HepG2 (cell line): ENCODE data around the gene HIVEP2. TPM values are rescaled to one million over a fixed set of nuclear protein-coding genes. Genes with fewer than 3 reads are reported as not detected.

Source experiments
- CENPX ChIP-seq: sonication (generic); formaldehyde crosslinking; IDR thresholded peaks from 2 replicates; pipeline ENCODE4 v1.9.0; 2021; ENCODE audit warnings: mild to moderate bottlenecking, missing genetic modification reagents, moderate library complexity
- ETV6 ChIP-seq: sonication (generic); formaldehyde crosslinking; conservative IDR thresholded peaks from 2 replicates; pipeline ENCODE4 v1.4.0; 2020; ENCODE audit warnings: missing genetic modification reagents
- FIP1L1 ChIP-seq: fragments of 200-400 bp; formaldehyde crosslinking; IDR thresholded peaks from 2 replicates; pipeline ENCODE4 v1.6.1; 2018; ENCODE audit warnings: low read depth, mild to moderate bottlenecking, low read length, moderate library complexity, borderline replicate concordance; ENCODE audit not compliant: insufficient read depth
- HNRNPUL1 ChIP-seq: fragments of 200-400 bp; formaldehyde crosslinking; IDR thresholded peaks from 2 replicates; pipeline ENCODE4 v1.6.1; 2017; ENCODE audit warnings: low read depth, mild to moderate bottlenecking, low read length, moderate library complexity
- NFE2L2 ChIP-seq: fragments of 150-350 bp; IDR thresholded peaks from 2 replicates; pipeline ENCODE4 v1.6.1; 2014; ENCODE audit warnings: low read length
- PHF8 ChIP-seq: sonication (generic); formaldehyde crosslinking; IDR thresholded peaks from 2 replicates; pipeline ENCODE4 v1.5.0; 2020; ENCODE audit warnings: missing genetic modification reagents
- SMC3 ChIP-seq: IDR thresholded peaks from 2 replicates; pipeline ENCODE4 v1.6.1; 2011; ENCODE audit warnings: low read length, improper control_type of control experiment
- TEAD3 ChIP-seq: optimal IDR thresholded peaks from 2 replicates; pipeline ENCODE3; 2016; ENCODE audit warnings: borderline replicate concordance
- ZNF101 ChIP-seq: sonication (generic); formaldehyde crosslinking; IDR thresholded peaks from 2 replicates; pipeline ENCODE4 v1.4.0; 2020; ENCODE audit warnings: mild to moderate bottlenecking, low read depth, missing genetic modification reagents, borderline replicate concordance
- ZNF230 ChIP-seq: sonication (generic); formaldehyde crosslinking; IDR thresholded peaks from 2 replicates; pipeline ENCODE4 v1.4.0; 2020; ENCODE audit warnings: mild to moderate bottlenecking, missing genetic modification reagents
- ZNF354B ChIP-seq: sonication (generic); formaldehyde crosslinking; IDR thresholded peaks from 2 replicates; pipeline ENCODE4 v1.8.0; 2022; ENCODE audit warnings: mild to moderate bottlenecking, missing genetic modification reagents
- ZNF766 ChIP-seq: sonication (generic); formaldehyde crosslinking; IDR thresholded peaks from 2 replicates; pipeline ENCODE4 v1.5.0; 2020; ENCODE audit warnings: missing genetic modification reagents, borderline replicate concordance
- polyA plus RNA-seq, 8 experiments: library from polyadenylated mRNA; depleted of rRNA in 3 of 8; stranded (reverse) in 7 of 8; unstranded in 1 of 8; fragments of >200 nt; fragmentation: Illumina TruSeq in 4 of 8; extraction: Trizol in 4 of 8; gene quantifications; 2 replicates each; pipeline versions ENCODE4 v1.2.1 to v1.2.3, GENCODE V29; 2011 to 2016; ENCODE audit warnings: low read depth in 4 of 8, missing spikeins in 1 of 8, mixed read lengths in 1 of 8; ENCODE audit not compliant: insufficient read depth in 1 of 8
- total RNA-seq, 5 experiments: library from RNA; depleted of rRNA; stranded (reverse); fragments of >200 nt; fragmentation: Illumina TruSeq; extraction: Trizol; gene quantifications; 2 replicates each; pipeline ENCODE4 v1.2.3, GENCODE V29; 2016; ENCODE audit warnings: low read depth in 1 of 5
- TF ChIP-seq, protein P1 (sequence below): sonication (generic); formaldehyde crosslinking; IDR thresholded peaks from 2 replicates; pipeline ENCODE4 v1.9.0; 2021; ENCODE audit warnings: missing genetic modification reagents, mild to moderate bottlenecking, borderline replicate concordance
- TF ChIP-seq, protein P2 (sequence below): IDR thresholded peaks from 2 replicates; pipeline ENCODE4 v1.6.1; 2016; ENCODE audit warnings: missing compliant biosample characterization, missing genetic modification reagents, borderline replicate concordance
- TF ChIP-seq, protein P3 (sequence below): sonication (generic); formaldehyde crosslinking; IDR thresholded peaks from 2 replicates; pipeline ENCODE4 v1.9.0; 2021; ENCODE audit warnings: missing genetic modification reagents, borderline replicate concordance
- TF ChIP-seq, protein P4 (sequence below): sonication (generic); formaldehyde crosslinking; IDR thresholded peaks from 2 replicates; pipeline ENCODE4 v1.4.0; 2020; ENCODE audit warnings: mild to moderate bottlenecking, low read depth, missing genetic modification reagents
- TF ChIP-seq, protein P5 (sequence below): sonication (generic); formaldehyde crosslinking; IDR thresholded peaks from 2 replicates; pipeline ENCODE4 v1.9.0; 2021; ENCODE audit warnings: missing genetic modification reagents, borderline replicate concordance
- TF ChIP-seq, protein P6 (sequence below): sonication (generic); formaldehyde crosslinking; IDR thresholded peaks from 2 replicates; pipeline ENCODE4 v1.5.1; 2020; ENCODE audit warnings: missing genetic modification reagents, mild to moderate bottlenecking, borderline replicate concordance

Gene HIVEP2
- total and polyA plus RNA-seq, 2 of the 13 experiments (the other 11 are each of a cell fraction or from before 2014, with no cell fraction given): 3.4 to 12.9 TPM

DNA sequence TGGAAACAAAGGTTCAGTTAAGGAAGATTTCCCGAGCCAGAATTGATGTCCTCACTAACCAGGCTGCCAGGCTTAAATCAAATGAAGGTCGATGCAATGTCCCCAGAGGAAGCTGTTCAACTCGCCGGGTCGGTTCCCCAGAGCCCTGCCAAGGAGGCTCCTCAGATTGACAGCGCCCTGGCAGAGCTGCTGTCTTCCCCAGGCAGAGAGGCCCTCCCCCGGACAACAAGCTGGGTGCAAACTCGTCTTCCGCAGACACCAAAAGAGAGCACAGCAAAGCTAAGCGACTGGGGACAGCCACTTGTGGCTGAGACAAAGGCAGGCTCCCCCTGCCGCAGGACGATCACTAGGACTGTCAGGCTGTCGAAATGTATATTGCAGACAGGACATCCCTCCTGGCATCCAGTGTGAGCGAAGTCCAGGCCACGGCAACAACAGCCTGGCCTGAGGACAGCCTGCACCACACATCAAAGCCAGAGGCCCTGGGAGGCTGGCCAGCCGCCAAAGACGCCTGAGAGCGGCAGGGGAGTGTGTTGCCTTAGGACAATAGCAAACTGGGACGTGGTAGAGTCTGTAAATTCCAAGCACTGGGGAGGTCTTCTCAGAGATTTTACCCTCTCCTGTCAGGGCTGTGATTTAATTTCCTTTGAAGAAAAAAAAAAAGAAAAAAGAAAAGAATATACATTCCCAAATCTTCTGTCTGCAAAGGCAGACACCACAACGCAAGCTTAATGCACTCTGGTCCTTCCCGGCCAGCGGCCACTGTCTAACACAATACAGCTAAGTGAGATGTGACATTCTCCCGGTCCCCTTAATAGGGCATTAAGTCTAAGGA is 99.1 kb downstream of the HIVEP2 start (continued):
- TF ChIP-seq ZNF230 (CRISPR knock-in tag) (peak; percentile 50; the same call in 1 of the 2 replicates), CENPX (CRISPR knock-in tag) (no peak), PHF8 (CRISPR knock-in tag) (peak; percentile 70; the same call in 1 of the 2 replicates), NFE2L2 (no peak), ZNF101 (no peak), SMC3 (peak; percentile 47), ETV6 (CRISPR knock-in tag) (no peak; the same call in 1 of the 2 replicates), HNRNPUL1 (no peak), TEAD3 (CRISPR knock-in tag) (peak; percentile 98), FIP1L1 (peak; percentile 48; the same call in 1 of the 2 replicates), ZNF766 (no peak), ZNF354B (CRISPR knock-in tag) (no peak)
- TF ChIP-seq, protein P1, sequence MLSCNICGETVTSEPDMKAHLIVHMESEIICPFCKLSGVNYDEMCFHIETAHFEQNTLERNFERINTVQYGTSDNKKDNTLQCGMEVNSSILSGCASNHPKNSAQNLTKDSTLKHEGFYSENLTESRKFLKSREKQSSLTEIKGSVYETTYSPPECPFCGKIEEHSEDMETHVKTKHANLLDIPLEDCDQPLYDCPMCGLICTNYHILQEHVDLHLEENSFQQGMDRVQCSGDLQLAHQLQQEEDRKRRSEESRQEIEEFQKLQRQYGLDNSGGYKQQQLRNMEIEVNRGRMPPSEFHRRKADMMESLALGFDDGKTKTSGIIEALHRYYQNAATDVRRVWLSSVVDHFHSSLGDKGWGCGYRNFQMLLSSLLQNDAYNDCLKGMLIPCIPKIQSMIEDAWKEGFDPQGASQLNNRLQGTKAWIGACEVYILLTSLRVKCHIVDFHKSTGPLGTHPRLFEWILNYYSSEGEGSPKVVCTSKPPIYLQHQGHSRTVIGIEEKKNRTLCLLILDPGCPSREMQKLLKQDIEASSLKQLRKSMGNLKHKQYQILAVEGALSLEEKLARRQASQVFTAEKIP: no peak
- TF ChIP-seq, protein P2, sequence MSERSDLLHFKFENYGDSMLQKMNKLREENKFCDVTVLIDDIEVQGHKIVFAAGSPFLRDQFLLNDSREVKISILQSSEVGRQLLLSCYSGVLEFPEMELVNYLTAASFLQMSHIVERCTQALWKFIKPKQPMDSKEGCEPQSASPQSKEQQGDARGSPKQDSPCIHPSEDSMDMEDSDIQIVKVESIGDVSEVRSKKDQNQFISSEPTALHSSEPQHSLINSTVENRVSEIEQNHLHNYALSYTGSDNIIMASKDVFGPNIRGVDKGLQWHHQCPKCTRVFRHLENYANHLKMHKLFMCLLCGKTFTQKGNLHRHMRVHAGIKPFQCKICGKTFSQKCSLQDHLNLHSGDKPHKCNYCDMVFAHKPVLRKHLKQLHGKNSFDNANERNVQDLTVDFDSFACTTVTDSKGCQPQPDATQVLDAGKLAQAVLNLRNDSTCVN (CRISPR knock-in tag): no peak
- TF ChIP-seq, protein P3, sequence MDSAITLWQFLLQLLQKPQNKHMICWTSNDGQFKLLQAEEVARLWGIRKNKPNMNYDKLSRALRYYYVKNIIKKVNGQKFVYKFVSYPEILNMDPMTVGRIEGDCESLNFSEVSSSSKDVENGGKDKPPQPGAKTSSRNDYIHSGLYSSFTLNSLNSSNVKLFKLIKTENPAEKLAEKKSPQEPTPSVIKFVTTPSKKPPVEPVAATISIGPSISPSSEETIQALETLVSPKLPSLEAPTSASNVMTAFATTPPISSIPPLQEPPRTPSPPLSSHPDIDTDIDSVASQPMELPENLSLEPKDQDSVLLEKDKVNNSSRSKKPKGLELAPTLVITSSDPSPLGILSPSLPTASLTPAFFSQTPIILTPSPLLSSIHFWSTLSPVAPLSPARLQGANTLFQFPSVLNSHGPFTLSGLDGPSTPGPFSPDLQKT (CRISPR knock-in tag): no peak
- TF ChIP-seq, protein P4, sequence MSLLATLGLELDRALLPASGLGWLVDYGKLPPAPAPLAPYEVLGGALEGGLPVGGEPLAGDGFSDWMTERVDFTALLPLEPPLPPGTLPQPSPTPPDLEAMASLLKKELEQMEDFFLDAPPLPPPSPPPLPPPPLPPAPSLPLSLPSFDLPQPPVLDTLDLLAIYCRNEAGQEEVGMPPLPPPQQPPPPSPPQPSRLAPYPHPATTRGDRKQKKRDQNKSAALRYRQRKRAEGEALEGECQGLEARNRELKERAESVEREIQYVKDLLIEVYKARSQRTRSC (CRISPR knock-in tag): no peak
- TF ChIP-seq, protein P5, sequence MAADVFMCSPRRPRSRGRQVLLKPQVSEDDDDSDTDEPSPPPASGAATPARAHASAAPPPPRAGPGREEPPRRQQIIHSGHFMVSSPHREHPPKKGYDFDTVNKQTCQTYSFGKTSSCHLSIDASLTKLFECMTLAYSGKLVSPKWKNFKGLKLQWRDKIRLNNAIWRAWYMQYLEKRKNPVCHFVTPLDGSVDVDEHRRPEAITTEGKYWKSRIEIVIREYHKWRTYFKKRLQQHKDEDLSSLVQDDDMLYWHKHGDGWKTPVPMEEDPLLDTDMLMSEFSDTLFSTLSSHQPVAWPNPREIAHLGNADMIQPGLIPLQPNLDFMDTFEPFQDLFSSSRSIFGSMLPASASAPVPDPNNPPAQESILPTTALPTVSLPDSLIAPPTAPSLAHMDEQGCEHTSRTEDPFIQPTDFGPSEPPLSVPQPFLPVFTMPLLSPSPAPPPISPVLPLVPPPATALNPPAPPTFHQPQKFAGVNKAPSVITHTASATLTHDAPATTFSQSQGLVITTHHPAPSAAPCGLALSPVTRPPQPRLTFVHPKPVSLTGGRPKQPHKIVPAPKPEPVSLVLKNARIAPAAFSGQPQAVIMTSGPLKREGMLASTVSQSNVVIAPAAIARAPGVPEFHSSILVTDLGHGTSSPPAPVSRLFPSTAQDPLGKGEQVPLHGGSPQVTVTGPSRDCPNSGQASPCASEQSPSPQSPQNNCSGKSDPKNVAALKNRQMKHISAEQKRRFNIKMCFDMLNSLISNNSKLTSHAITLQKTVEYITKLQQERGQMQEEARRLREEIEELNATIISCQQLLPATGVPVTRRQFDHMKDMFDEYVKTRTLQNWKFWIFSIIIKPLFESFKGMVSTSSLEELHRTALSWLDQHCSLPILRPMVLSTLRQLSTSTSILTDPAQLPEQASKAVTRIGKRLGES (CRISPR knock-in tag): no peak
- TF ChIP-seq, protein P6, sequence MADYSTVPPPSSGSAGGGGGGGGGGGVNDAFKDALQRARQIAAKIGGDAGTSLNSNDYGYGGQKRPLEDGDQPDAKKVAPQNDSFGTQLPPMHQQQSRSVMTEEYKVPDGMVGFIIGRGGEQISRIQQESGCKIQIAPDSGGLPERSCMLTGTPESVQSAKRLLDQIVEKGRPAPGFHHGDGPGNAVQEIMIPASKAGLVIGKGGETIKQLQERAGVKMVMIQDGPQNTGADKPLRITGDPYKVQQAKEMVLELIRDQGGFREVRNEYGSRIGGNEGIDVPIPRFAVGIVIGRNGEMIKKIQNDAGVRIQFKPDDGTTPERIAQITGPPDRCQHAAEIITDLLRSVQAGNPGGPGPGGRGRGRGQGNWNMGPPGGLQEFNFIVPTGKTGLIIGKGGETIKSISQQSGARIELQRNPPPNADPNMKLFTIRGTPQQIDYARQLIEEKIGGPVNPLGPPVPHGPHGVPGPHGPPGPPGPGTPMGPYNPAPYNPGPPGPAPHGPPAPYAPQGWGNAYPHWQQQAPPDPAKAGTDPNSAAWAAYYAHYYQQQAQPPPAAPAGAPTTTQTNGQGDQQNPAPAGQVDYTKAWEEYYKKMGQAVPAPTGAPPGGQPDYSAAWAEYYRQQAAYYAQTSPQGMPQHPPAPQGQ: no peak
